GM23338 (cell line): ENCODE data around the gene EXOC6. TPM values are rescaled to one million over a fixed set of nuclear protein-coding genes. Genes with fewer than 3 reads are reported as not detected.
A peak's percentile ranks its signal among the peaks of the same experiment; 100 is the strongest.

Experiments used
- ATAC-seq: fragments of 200-7000 bp; cut with Tn5 transposase; 3 replicates; pipeline ENCODE4 v1.9.1; 2020
- DNase-seq: peaks from one replicate; pipeline ENCODE4 v3.0.0-alpha.2; 2015; ENCODE audit warnings: low spot score
- H2AFZ ChIP-seq: fragments of 200-600 bp; sonication (generic); 2 replicates; pipeline ENCODE4 v1.8.0; 2016; ENCODE audit warnings: antibody characterized with exemption, mild to moderate bottlenecking, moderate library complexity
- H3F3A ChIP-seq: fragments of 200-600 bp; sonication (generic); replicated peaks from 2 replicates; pipeline ENCODE4 v1.8.0; 2017; ENCODE audit warnings: antibody characterized with exemption, mixed run types, low read depth
- H3K27ac ChIP-seq: fragments of 200-600 bp; sonication (generic); 2 replicates; pipeline ENCODE4 v1.6.1; 2016; ENCODE audit warnings: low read depth
- H3K27me3 ChIP-seq: fragments of 200-600 bp; sonication (generic); 2 replicates; pipeline ENCODE4 v1.8.0; 2016; ENCODE audit warnings: mild to moderate bottlenecking, mixed run types, moderate library complexity; ENCODE audit not compliant: insufficient read depth
- H3K36me3 ChIP-seq: fragments of 200-600 bp; sonication (generic); 2 replicates; pipeline ENCODE4 v1.8.0; 2016; ENCODE audit warnings: mild to moderate bottlenecking; ENCODE audit not compliant: insufficient read depth
- H3K4me1 ChIP-seq: fragments of 200-600 bp; sonication (generic); 2 replicates; pipeline ENCODE4 v1.8.0; 2016; ENCODE audit warnings: mild to moderate bottlenecking, moderate library complexity; ENCODE audit not compliant: insufficient read depth
- H3K4me2 ChIP-seq: fragments of 200-600 bp; sonication (generic); 2 replicates; pipeline ENCODE4 v1.7.1; 2017; ENCODE audit warnings: mixed run types
- H3K4me3 ChIP-seq: fragments of 200-600 bp; sonication (generic); 2 replicates; pipeline ENCODE4 v1.6.1; 2016; ENCODE audit warnings: mixed run types
- H3K79me2 ChIP-seq: fragments of 200-600 bp; sonication (generic); replicated peaks from 2 replicates; pipeline ENCODE4 v1.8.0; 2017; ENCODE audit warnings: mild to moderate bottlenecking; ENCODE audit not compliant: insufficient read depth
- H3K9me2 ChIP-seq: fragments of 200-600 bp; sonication (generic); 2 replicates; pipeline ENCODE4 v1.8.0; 2017; ENCODE audit not compliant: insufficient read depth
- H4K20me1 ChIP-seq: fragments of 200-600 bp; sonication (generic); replicated peaks from 2 replicates; pipeline ENCODE4 v1.8.0; 2017; ENCODE audit warnings: mild to moderate bottlenecking; ENCODE audit not compliant: insufficient read depth
- H3K27ac Mint-ChIP-seq: 2 replicates; pipeline ENCODE4 v1.8.0; 2020; ENCODE audit warnings: inconsistent platforms, mild to moderate bottlenecking, moderate library complexity, mixed read lengths
- H3K27me3 Mint-ChIP-seq: 3 replicates; pipeline ENCODE4 v1.8.0; 2022; ENCODE audit warnings: low read depth, mild to moderate bottlenecking, moderate library complexity, mixed read lengths, inconsistent platforms; ENCODE audit not compliant: insufficient read depth, poor library complexity
- H3K36me3 Mint-ChIP-seq: 3 replicates; pipeline ENCODE4 v1.8.0; 2021; ENCODE audit warnings: low read depth, mild to moderate bottlenecking, inconsistent platforms, moderate library complexity, mixed read lengths
- H3K4me1 Mint-ChIP-seq: 3 replicates; pipeline ENCODE4 v1.8.0; 2020; ENCODE audit warnings: mild to moderate bottlenecking, inconsistent platforms, mixed read lengths
- H3K4me3 Mint-ChIP-seq: 3 replicates; pipeline ENCODE4 v1.8.0; 2021; ENCODE audit warnings: moderate library complexity, mild to moderate bottlenecking, inconsistent platforms, mixed read lengths
- H3K9me3 Mint-ChIP-seq: 3 replicates; pipeline ENCODE4 v1.8.0; 2020; ENCODE audit warnings: moderate library complexity, mild to moderate bottlenecking, inconsistent platforms, mixed read lengths
- CREB1 ChIP-seq: fragments of 250-450 bp; sonication (Bioruptor Pico); IDR thresholded peaks from 2 replicates; pipeline ENCODE4 v1.5.0; 2020; ENCODE audit warnings: low read depth, mild to moderate bottlenecking, moderate library complexity
- EZH2 ChIP-seq: fragments of 200-600 bp; sonication (generic); IDR thresholded peaks from one replicate; pipeline ENCODE4 v1.8.0; 2017; ENCODE audit warnings: antibody characterized with exemption, mild to moderate bottlenecking, low read depth; ENCODE audit not compliant: unreplicated experiment
- EZH2phosphoT487 ChIP-seq: fragments of 200-600 bp; sonication (generic); IDR thresholded peaks from one replicate; pipeline ENCODE4 v1.8.1; 2018; ENCODE audit warnings: antibody characterized with exemption; ENCODE audit not compliant: unreplicated experiment
- JUNB ChIP-seq: IDR thresholded peaks from one replicate; pipeline ENCODE4 v1.6.1; 2016; ENCODE audit warnings: antibody characterized with exemption; ENCODE audit not compliant: unreplicated experiment
- NANOG ChIP-seq: IDR thresholded peaks from 2 replicates; pipeline ENCODE4 v1.6.1; 2016; ENCODE audit warnings: antibody characterized with exemption, borderline replicate concordance
- POLR2AphosphoS5 ChIP-seq: IDR thresholded peaks from 2 replicates; pipeline ENCODE4 v1.6.1; 2016; ENCODE audit warnings: antibody characterized with exemption, low read depth
- STAT1 ChIP-seq: IDR thresholded peaks from one replicate; pipeline ENCODE4 v1.6.1; 2016; ENCODE audit warnings: antibody characterized with exemption; ENCODE audit not compliant: unreplicated experiment
- ZNF114 ChIP-seq: fragments of 250-450 bp; sonication (Bioruptor Pico); IDR thresholded peaks from 2 replicates; pipeline ENCODE4 v1.5.0; 2020; ENCODE audit warnings: mild to moderate bottlenecking, moderate library complexity
- ZNF331 ChIP-seq: fragments of 250-450 bp; sonication (Bioruptor Pico); IDR thresholded peaks from 2 replicates; pipeline ENCODE4 v1.5.0; 2020; ENCODE audit warnings: low read depth, mild to moderate bottlenecking, moderate library complexity
- polyA plus RNA-seq: library from polyadenylated mRNA; unstranded; fragments of >200 nt; fragmentation: Nextera tagmentation; extraction: Ambion mirVana; gene quantifications from 2 replicates; pipeline ENCODE4 v1.2.1, GENCODE V29; 2016
- total RNA-seq: library from RNA; depleted of rRNA; stranded (reverse); fragments of >200 nt; shearing (Covaris generic); gene quantifications from 2 replicates; pipeline ENCODE4 v1.2.3, GENCODE V29; 2014
- TF ChIP-seq, protein P1 (sequence below), 2 experiments: fragments of 200-600 bp in 1 of 2; sonication (generic) in 1 of 2; conservative IDR thresholded peaks; 2 replicates each; pipeline versions ENCODE4 v1.5.1 to v1.6.1; 2016 to 2017; ENCODE audit warnings: antibody characterized with exemption in 2 of 2, low read depth in 2 of 2, mild to moderate bottlenecking in 2 of 2, moderate library complexity in 1 of 2
- TF ChIP-seq, protein P2 (sequence below): fragments of 250-450 bp; sonication (Bioruptor Pico); IDR thresholded peaks from 2 replicates; pipeline ENCODE4 v1.5.0; 2020; ENCODE audit warnings: mild to moderate bottlenecking, moderate library complexity
- TF ChIP-seq, protein P3 (sequence below): IDR thresholded peaks from 2 replicates; pipeline ENCODE4 v1.6.1; 2016; ENCODE audit warnings: antibody characterized with exemption
- TF ChIP-seq, protein P4 (sequence below): IDR thresholded peaks from one replicate; pipeline ENCODE4 v1.6.1; 2018; ENCODE audit warnings: antibody characterized with exemption; ENCODE audit not compliant: unreplicated experiment

The EXOC6 gene
- total and polyA plus RNA-seq, 2 experiments from 2014 or later: 5.0 to 6.0 TPM

DNA sequence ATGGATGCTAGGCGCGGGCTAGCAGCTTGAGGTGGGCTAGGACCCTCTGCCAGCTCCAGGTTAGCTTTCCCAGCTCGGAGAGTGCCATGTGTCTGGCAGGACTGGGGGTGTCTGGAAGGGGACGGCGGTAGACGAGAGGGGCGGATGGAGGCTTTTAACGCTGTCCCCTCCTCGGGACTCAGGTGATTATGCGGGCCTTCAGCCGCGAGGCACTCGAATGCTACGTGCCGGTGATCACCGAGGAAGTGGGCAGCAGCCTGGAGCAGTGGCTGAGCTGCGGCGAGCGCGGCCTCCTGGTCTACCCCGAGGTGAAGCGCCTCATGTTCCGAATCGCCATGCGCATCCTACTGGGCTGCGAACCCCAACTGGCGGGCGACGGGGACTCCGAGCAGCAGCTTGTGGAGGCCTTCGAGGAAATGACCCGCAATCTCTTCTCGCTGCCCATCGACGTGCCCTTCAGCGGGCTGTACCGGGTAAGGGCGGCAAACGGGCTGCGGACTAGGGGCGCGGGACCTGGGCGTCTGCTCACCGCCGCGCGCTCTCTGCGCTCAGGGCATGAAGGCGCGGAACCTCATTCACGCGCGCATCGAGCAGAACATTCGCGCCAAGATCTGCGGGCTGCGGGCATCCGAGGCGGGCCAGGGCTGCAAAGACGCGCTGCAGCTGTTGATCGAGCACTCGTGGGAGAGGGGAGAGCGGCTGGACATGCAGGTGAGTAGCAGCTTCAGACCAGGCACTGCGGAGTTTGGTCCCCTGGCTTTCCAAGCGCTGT lies 226.5 kb downstream of the EXOC6 start:
- DNase-seq (peak; percentile 59), ATAC-seq (peak; percentile 8)
- H3K36me3 ChIP-seq: no peaks in the 10 kb centered on the region
- H3K4me1 Mint-ChIP-seq: peaks cover 34% of the 10 kb centered on the region
- peaks cover 47% of the 10 kb centered on the region for H3K4me1 ChIP-seq
- peaks cover 4% of the 10 kb centered on the region; the same call in 2 of the 3 replicates for H3K9me3 Mint-ChIP-seq
- H2AFZ ChIP-seq: peak overlapping the region; percentile 93
- no peak overlapping the region for H3K27ac Mint-ChIP-seq
- H3K9me2 ChIP-seq: no peaks in the 10 kb centered on the region
- H3K4me3 ChIP-seq: peak overlapping the region; percentile 70
- H3K4me3 Mint-ChIP-seq: peak overlapping the region; percentile 78
- no peaks in the 10 kb centered on the region for H3K36me3 Mint-ChIP-seq
- H3K27ac ChIP-seq: no peak overlapping the region
- no peaks in the 10 kb centered on the region for H3K79me2 ChIP-seq
- H4K20me1 ChIP-seq: peaks cover 13% of the 10 kb centered on the region; the same call in 1 of the 2 replicates
- H3K4me2 ChIP-seq: peak overlapping the region; percentile 88
- H3K27me3 ChIP-seq: peaks cover 98% of the 10 kb centered on the region
- H3K27me3 Mint-ChIP-seq: peaks cover 76% of the 10 kb centered on the region
- TF ChIP-seq, protein P1, sequence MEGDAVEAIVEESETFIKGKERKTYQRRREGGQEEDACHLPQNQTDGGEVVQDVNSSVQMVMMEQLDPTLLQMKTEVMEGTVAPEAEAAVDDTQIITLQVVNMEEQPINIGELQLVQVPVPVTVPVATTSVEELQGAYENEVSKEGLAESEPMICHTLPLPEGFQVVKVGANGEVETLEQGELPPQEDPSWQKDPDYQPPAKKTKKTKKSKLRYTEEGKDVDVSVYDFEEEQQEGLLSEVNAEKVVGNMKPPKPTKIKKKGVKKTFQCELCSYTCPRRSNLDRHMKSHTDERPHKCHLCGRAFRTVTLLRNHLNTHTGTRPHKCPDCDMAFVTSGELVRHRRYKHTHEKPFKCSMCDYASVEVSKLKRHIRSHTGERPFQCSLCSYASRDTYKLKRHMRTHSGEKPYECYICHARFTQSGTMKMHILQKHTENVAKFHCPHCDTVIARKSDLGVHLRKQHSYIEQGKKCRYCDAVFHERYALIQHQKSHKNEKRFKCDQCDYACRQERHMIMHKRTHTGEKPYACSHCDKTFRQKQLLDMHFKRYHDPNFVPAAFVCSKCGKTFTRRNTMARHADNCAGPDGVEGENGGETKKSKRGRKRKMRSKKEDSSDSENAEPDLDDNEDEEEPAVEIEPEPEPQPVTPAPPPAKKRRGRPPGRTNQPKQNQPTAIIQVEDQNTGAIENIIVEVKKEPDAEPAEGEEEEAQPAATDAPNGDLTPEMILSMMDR (conservative IDR thresholded peaks at IDR 0.05; ENCODE audit: low read depth in 2 of 2): no peak
- TF ChIP-seq, protein P2, sequence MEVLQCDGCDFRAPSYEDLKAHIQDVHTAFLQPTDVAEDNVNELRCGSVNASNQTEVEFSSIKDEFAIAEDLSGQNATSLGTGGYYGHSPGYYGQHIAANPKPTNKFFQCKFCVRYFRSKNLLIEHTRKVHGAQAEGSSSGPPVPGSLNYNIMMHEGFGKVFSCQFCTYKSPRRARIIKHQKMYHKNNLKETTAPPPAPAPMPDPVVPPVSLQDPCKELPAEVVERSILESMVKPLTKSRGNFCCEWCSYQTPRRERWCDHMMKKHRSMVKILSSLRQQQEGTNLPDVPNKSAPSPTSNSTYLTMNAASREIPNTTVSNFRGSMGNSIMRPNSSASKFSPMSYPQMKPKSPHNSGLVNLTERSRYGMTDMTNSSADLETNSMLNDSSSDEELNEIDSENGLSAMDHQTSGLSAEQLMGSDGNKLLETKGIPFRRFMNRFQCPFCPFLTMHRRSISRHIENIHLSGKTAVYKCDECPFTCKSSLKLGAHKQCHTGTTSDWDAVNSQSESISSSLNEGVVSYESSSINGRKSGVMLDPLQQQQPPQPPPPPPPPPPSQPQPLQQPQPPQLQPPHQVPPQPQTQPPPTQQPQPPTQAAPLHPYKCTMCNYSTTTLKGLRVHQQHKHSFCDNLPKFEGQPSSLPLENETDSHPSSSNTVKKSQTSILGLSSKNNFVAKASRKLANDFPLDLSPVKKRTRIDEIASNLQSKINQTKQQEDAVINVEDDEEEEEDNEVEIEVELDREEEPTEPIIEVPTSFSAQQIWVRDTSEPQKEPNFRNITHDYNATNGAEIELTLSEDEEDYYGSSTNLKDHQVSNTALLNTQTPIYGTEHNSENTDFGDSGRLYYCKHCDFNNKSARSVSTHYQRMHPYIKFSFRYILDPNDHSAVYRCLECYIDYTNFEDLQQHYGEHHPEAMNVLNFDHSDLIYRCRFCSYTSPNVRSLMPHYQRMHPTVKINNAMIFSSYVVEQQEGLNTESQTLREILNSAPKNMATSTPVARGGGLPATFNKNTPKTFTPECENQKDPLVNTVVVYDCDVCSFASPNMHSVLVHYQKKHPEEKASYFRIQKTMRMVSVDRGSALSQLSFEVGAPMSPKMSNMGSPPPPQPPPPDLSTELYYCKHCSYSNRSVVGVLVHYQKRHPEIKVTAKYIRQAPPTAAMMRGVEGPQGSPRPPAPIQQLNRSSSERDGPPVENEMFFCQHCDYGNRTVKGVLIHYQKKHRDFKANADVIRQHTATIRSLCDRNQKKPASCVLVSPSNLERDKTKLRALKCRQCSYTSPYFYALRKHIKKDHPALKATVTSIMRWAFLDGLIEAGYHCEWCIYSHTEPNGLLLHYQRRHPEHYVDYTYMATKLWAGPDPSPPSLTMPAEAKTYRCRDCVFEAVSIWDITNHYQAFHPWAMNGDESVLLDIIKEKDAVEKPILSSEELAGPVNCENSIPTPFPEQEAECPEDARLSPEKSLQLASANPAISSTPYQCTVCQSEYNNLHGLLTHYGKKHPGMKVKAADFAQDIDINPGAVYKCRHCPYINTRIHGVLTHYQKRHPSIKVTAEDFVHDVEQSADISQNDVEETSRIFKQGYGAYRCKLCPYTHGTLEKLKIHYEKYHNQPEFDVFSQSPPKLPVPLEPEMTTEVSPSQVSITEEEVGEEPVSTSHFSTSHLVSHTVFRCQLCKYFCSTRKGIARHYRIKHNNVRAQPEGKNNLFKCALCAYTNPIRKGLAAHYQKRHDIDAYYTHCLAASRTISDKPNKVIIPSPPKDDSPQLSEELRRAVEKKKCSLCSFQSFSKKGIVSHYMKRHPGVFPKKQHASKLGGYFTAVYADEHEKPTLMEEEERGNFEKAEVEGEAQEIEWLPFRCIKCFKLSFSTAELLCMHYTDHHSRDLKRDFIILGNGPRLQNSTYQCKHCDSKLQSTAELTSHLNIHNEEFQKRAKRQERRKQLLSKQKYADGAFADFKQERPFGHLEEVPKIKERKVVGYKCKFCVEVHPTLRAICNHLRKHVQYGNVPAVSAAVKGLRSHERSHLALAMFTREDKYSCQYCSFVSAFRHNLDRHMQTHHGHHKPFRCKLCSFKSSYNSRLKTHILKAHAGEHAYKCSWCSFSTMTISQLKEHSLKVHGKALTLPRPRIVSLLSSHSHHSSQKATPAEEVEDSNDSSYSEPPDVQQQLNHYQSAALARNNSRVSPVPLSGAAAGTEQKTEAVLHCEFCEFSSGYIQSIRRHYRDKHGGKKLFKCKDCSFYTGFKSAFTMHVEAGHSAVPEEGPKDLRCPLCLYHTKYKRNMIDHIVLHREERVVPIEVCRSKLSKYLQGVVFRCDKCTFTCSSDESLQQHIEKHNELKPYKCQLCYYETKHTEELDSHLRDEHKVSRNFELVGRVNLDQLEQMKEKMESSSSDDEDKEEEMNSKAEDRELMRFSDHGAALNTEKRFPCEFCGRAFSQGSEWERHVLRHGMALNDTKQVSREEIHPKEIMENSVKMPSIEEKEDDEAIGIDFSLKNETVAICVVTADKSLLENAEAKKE (CRISPR knock-in tag): no peak
- TF ChIP-seq CREB1 (CRISPR knock-in tag) (no peak), EZH2phosphoT487 (peak; percentile 99), EZH2 (peak; percentile 87), NANOG (no peak), ZNF114 (CRISPR knock-in tag) (no peak), POLR2AphosphoS5 (no peak), STAT1 (no peak), JUNB (no peak), ZNF331 (CRISPR knock-in tag) (no peak)
- TF ChIP-seq, protein P3, sequence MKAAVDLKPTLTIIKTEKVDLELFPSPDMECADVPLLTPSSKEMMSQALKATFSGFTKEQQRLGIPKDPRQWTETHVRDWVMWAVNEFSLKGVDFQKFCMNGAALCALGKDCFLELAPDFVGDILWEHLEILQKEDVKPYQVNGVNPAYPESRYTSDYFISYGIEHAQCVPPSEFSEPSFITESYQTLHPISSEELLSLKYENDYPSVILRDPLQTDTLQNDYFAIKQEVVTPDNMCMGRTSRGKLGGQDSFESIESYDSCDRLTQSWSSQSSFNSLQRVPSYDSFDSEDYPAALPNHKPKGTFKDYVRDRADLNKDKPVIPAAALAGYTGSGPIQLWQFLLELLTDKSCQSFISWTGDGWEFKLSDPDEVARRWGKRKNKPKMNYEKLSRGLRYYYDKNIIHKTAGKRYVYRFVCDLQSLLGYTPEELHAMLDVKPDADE: no peak
- TF ChIP-seq, protein P4, sequence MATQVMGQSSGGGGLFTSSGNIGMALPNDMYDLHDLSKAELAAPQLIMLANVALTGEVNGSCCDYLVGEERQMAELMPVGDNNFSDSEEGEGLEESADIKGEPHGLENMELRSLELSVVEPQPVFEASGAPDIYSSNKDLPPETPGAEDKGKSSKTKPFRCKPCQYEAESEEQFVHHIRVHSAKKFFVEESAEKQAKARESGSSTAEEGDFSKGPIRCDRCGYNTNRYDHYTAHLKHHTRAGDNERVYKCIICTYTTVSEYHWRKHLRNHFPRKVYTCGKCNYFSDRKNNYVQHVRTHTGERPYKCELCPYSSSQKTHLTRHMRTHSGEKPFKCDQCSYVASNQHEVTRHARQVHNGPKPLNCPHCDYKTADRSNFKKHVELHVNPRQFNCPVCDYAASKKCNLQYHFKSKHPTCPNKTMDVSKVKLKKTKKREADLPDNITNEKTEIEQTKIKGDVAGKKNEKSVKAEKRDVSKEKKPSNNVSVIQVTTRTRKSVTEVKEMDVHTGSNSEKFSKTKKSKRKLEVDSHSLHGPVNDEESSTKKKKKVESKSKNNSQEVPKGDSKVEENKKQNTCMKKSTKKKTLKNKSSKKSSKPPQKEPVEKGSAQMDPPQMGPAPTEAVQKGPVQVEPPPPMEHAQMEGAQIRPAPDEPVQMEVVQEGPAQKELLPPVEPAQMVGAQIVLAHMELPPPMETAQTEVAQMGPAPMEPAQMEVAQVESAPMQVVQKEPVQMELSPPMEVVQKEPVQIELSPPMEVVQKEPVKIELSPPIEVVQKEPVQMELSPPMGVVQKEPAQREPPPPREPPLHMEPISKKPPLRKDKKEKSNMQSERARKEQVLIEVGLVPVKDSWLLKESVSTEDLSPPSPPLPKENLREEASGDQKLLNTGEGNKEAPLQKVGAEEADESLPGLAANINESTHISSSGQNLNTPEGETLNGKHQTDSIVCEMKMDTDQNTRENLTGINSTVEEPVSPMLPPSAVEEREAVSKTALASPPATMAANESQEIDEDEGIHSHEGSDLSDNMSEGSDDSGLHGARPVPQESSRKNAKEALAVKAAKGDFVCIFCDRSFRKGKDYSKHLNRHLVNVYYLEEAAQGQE: no peak
- H3F3A ChIP-seq: peaks cover 6% of the 10 kb centered on the region; the same call in 1 of the 2 replicates
